Stimulated activated CD4-positive, alpha-beta T cell treated with anti-CD3 and anti-CD28 coated beads, Interleukin-12 subunit alpha, Interleukin-12 subunit beta, amount 100 ng/mL, for 48 hours (primary cell): Measurements from ENCODE around the gene SIGLEC15.
"Not testable (repeated sequence)": the region's sequence is repeated elsewhere in the genome, so short reads cannot be mapped to it uniquely, and the experiment has no call there.

ENCODE experiments used
- DNase-seq, 3 donors: peaks; one replicate each; pipeline ENCODE4 v3.0.0-alpha.2; 2020; ENCODE audit warnings: low read depth in 2 of 3, low spot score in 1 of 3

Gene SIGLEC15

DNA sequence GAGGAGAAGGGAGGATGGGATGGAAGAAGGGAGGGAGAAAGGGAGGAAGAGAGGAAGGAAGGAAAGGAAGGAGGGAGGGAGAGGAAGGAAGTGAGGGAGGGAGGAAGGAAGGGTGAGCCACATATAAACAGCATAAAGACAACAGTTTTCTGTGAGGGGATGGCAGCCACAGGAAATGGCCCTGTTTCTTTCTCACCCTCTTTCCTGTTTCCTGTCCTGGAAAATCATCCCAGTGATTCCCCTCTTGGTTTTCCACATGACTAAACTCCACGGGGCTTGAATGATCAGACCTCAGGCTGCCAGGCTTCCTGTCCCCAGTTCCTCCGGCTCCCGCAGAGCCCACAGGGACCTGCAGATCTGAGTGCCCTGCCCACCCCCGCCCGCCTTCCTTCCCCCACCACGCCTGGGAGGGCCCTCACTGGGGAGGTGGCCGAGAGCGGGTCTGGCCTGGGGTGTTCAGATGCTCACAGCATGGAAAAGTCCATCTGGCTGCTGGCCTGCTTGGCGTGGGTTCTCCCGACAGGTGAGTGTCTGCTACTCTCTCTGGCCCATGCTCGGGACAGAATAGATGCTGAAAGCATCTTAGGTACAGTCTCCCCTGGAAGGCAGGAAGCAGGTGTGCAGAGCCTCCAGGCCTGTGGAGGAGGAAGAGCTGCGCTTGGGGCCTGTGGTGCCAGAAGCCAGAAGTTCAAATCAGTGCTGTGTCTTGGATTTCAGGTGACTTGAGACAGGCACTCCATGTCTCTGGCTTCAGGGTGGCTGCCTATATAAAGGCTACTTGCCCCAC is at the start of gene SIGLEC15:
SIGLEC15 (plus strand) TSS at position 418 of the 787 bp plus-strand sequence; CDS start at position 472, 54 bp downstream.
- DNase-seq: no peak

DNA sequence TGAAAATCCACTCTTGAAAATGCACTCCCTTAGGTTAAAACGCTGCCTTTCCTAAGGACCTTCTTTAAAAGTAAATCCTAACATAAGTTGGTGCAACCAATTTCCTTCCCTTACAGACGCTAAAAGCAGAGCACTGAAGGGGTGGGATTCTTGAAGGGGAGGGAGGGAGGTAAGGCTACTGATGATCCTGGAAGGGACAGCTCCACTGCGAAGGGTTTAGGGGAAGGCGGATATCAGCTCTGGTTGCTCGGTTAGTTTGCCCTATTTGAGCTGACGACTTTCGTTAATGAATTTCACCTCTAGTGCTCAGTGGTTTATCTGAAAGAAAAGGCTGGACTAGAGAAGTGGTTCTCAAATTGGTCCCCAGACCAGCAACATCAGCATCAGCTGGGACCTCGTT is 49.7 kb upstream of the SIGLEC15 start:
- DNase-seq: no peak

- no peak for DNase-seq
Measured at GRCh38 chr18:45777393-45777792, 48.1 kb upstream of the SIGLEC15 start.

GRCh38 chr18:45780568-45780967 is 44.9 kb upstream of the SIGLEC15 start:
- no peak for DNase-seq

DNA sequence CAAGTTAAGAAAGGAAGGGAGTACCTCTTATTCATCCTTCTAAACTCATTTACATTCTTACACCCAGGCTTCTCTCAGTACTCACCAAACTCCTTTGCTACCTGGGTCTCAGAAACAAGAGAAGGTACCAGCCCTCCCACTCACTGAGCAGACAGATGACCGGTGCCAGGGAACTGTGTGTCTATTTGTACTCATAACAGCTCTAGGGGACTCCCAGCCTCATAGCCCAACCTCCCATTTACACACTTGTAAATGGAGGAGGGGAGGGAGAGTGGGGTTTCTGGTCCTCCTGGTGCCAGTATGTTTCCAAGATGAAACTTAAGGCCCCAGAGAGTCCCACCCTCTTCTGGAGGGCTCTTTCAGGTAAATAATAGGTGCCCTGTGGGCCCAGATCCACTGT is 42.8 kb upstream of the SIGLEC15 start:
- DNase-seq: no peak

- no peak for DNase-seq
Measured at GRCh38 chr18:45783097-45784075, 42.1 kb upstream of the SIGLEC15 start.

- DNase-seq: no peak
Measured at GRCh38 chr18:45785134-45785533, 40.3 kb upstream of the SIGLEC15 start.

DNA sequence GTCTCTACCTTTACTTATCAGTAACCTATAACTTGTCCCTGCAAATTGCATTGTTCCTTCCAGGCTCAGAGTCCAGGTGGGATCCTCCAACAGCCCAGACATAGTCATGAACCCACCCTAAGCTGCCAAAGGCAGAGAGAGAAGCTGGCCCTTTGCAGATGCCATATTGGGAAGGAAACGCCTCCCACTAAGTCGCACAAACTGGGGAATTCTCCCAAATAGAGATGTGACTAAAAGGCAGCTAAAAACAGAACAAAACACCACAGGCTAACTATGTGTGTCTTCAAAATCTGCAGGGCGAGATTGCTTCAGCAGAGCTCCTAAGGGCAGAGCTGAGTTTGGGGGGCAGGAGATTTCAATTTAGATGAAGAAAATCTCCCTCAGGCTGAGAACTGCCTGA is 38.5 kb upstream of the SIGLEC15 start:
- no peak for DNase-seq

DNA sequence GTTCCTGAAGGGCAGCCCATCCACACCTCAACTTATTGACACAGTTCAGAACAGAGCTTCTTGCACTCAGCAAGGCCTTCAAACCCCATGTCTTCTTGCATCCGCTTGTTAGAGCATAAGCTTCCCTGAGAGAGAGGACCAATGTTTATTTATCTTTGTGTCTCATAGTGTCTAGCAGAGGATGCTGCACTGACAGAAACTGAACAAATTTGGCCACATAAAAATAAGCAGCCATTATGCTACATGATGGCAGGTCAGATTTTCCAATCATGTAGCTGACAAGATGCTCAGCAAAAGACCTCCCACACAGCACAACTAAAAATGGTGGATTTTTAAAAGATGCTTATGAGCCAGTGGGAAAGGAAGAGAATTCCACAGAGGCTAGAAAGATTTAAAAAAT is 38.1 kb upstream of the SIGLEC15 start:
- no peak for DNase-seq

GRCh38 chr18:45788861-45789260 is 36.6 kb upstream of the SIGLEC15 start:
- DNase-seq: no peak

DNA sequence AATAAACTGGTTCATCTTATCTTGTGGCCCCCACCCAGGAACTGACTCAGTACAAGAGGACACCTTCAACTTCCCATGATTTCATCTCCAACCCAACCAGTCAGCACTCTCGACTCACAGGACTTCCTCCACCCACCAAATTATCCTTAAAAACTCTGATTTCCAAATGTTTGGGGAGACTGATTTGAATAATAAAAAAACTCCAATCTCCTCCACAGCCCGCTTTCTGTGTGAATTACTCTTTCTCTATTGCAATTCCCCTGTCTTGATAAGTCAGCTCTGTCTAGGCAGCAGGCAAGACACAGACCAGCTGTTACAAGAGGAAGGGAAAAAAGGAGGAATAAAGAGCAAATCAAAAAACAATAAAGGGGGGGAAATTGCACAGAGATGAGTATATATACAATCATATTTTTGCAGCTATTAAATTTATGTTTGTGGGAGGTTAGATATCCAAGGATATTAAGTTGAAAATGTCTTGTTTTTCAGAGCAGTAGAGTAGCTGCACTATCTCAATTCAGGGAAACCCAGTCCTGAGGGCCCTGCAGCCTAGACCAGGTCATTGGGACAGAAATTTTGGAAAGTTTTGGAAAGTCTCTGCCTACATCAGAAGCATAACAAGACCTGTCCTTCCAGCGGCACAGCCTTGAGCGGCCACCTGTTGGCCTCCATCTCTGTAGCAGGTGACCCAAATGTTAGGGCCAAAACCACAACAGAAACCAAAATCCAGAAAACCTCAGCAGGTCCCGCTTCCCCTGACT is 32.8 kb upstream of the SIGLEC15 start:
- no peak for DNase-seq

DNA sequence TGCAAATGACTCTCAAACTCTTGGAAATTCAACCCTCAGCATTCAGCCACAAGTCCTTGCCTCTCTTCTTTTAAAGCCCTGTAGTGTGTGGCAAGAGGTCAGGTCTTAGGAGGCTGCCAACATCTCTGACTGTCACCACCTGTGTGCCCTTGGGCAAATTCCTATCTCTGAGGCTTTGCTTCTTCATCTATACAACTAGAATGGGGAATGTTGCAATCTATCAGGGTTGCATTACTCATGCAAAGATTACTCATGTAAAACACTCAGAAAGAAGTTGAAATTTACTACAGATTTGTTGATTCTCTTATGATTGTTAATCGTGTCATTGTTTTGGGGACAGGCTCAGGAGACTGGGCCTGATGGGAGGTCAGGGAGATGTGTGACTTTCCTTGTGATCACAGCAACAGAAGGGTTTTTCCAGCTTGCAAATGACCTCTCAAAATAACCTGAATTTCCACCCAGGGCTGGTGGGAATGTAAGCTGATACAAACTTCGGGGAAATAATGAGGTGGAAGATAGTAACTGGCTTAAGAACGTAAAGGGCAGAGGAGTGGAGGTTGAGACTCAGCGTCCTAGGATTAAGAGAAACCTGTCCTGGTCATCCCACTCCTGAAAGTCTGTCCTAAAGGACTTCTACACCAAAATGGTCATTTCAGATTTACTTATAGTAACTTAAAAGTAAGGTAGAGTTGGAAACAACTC is 32.1 kb upstream of the SIGLEC15 start:
- DNase-seq: no peak

- DNase-seq: no peak
Measured at GRCh38 chr18:45801416-45802004, 24.0 kb upstream of the SIGLEC15 start.

DNA sequence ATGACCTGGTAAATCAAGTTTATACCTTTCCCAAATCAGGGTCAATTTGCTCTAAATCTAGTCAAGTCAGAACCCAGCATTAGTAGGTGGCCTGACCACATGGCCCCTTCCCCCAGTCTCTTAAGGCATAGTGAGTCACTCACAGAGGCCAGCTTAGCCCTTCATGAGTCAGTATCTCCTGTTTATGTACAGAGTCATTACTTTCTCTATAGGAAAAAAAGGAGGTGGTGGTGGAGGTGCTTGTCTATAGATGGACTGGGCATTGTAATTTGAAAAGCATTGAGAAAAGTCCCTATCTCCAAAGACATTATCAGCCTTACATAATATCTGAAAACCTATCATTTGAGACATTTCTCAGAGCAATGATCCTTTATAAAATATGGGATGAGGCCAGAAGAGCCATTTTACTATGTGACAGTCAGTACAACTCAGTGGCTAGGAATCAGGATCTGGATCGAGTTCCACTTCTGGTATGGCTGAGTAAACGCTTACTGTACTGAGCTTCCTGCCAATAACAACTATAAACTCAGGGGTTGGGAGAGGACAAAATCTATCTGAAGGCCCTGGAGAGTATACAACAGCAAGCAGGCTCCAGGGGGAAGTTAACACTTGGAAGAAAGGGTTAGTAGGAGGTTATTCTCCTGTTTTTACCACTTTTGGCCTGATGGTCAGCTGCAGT is 22.5 kb upstream of the SIGLEC15 start:
- DNase-seq: peak in 2 of 3 donors; percentile 13 to 17

DNA sequence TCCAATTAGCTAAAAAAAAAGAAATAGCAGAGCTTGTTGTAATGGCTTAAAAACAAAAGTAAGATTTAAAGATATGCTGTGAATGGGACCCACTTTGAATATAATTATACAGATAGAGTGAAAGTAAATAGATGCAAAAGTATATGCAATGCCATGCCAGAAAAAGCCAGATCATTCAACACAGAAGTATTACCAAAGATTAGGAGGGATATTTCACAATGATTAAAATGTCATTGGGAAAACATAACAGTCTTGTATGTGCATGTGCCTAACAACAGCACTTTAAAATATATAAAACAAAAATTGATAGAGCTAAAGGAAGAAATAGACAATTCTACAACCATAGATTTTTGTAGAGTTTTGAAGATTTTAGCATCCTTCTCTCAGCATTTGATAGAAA is 19.9 kb upstream of the SIGLEC15 start:
- no peak for DNase-seq

DNA sequence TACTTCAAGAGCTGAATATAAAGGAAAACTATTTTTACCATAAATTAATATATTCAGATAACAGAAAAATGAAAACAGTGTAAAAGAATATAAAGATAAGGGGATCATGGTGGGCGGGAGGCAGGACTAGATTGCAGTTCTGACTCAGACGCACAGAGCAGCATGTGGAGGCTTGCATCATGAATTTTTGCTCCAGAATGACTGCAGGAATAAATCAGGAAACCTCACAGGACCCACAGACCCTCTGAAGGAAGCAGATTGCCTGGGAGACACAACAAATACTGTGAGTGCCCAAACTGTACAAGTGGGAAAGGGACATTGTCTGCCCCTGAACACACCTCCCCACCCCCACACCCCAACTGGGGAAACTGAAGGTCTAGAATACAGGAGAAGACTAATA is 19.2 kb upstream of the SIGLEC15 start:
- DNase-seq: no peak

- not testable (repeated sequence) for DNase-seq
Measured at GRCh38 chr18:45807144-45807543, 18.3 kb upstream of the SIGLEC15 start.

DNA sequence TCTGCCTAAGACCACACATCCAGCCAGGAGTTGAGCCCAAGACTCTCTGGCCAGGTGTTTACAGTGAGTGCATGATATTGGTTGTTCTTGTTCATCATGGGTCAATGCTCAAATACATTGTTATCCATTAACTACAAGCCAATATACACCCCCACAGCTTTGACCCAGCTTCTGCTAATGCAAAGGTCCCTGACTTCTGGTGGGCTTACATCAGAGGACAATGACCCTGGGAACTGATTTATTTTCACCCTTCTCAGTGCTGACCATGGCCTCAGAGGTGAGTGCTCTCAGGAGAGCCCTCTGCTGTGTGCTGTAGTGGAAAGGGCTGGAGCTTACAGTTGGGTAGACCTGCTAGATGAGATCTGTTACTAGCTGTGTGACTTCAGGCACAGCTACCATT is 10.7 kb upstream of the SIGLEC15 start:
- DNase-seq: not testable (repeated sequence)

- DNase-seq: no peak
Measured at GRCh38 chr18:45817543-45817942, 7.9 kb upstream of the SIGLEC15 start.

GRCh38 chr18:45818765-45819164 is 6.7 kb upstream of the SIGLEC15 start:
- not testable (repeated sequence) for DNase-seq
